ENCODE results near the gene CDHR3.
"Not testable (repeated sequence)": the region's sequence is repeated elsewhere in the genome, so short reads cannot be mapped to it uniquely, and the experiment has no call there.

Gene CDHR3

DNA sequence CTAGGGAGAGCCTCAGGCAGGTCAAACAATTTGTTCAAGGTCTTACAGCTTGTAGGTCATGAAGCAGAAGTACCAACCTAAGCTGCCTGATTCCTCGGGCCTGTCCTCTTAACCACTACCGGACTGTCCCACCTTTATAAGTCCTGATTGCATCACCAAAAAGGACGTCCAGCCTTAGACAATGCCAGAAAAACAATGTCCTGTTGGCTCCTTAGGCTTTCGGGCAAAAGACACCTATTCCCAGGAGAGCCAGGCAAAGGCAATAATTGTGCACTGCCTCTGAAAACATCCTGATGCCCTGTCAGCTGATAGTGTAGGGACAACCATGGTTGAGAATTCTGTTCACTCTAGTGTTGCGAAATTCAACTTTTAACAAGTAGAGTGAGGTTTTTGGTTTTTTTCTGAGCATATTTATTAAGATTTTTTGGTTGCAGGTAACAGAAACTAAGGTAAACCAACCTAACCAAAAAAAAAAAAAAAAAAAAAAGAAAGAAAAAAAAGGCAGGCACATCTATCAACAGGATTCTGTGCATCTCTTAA is 40.5 kb downstream of the CDHR3 start:
- no peak for DNase-seq

- DNase-seq = no peak
Observed at GRCh38 chr7:106006906-106007305, 43.8 kb downstream of the CDHR3 start.

DNA sequence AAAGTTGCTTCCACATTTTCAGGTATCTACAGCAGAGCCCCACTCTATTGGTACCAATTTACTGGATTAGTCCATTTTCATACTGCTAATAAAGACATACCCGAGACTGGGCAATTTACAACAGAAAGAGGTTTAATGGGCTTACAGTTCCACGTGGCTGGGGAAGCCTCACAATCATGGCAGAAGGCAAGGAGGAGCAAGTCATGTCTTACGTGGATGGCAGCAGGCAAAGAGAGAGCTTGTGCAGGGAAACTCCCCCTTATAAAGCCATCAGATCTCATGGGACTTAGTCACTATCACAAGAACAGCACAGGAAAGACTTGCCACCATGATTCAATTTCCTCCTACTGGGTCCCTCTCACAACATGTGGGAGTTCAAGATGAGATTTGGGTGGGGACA is 44.7 kb downstream of the CDHR3 start:
- DNase-seq = not testable (repeated sequence)

DNA sequence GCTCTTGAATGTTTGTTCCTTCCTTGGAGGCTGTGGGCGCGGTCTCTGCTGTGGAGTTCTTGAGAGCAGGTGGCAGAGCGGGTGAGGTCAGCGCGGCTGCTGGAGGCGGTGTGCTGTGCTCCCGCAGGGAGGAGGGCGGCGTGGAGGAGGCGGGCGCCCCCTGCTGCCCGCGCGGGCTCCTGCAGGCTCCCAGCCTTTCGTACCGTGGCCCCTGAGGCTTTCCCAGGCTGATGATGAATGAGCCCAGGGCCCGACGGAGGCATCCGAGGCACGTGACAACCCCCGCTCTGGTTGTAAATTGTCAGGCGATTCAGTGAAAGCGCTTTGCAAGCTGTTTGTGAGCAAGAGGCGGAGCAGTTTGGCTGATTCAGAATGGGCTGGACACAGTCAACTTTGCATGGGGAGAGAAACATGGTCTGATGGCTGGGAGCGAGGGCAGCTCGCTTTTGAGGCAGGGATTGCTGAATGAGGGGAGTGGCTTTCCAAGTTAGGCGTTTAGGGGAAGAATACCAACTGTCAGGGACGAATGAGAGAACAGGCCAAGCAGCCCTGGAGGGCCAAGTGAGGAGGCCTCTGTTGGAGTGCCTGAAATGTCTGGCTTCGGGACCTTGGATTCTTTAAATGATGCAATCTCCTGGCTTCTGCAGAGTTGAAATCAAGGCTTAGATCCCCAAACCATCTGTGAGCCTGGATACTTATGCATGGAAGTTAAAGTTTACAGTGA is 46.6 kb downstream of the CDHR3 start:
- DNase-seq = peak; percentile 78

DNA sequence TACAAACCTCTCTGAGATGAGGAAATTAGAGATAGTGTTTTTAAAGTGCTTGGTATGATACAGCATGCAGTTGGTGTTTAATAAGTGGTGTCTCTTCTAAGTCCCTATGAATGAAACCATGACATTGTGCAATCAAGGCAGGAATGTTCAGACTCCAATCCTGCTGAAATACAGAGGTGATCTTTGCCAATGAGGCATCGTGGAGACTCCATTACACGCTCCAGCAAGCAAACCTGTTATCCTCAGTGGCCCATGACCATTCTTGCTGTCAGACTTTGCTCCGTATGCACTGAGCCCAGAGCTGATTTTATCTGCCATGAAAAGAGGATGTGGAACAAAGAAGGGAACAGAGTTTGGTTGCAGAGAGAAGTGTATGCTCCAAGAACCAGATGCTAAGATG is 47.3 kb downstream of the CDHR3 start:
- DNase-seq = no peak

DNA sequence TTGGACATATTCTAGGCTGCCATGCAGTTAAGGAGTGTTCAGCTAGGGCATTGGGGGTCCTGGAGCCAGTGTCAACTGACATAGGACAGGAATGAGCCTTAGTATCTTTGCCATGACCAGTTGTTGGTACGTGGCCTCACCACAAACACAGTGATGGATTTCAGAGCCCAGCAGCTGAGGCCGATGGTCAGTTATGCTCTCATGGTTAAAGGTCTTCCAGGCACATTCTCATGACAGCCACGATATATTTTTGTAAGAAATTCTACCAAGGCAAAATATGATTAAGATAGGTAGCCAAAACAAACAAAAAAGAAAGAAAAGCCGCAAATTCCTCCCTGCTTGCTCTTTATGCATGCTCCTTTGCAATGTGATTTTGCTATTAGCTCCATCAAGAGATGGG is 47.8 kb downstream of the CDHR3 start:
- DNase-seq = no peak

DNA sequence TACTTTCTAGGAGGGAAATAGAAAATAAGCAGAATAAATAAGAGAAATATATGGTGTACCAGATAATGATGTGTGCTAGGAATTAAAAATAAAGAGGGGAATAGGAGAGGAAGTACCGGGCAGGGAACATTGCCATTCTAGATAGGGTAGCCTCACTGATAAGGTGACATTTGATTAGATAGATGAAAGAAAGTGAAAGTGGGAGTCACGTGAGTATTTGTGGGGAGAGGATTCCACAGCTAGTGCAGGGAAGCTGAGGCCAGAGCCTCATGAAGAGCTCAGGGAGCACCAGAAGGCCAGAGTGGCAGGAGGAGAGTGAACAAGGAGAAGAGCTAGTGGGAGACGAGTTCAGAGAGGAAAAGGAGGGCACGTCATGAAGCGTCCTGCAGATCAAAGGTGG is 49.1 kb downstream of the CDHR3 start:
- no peak for DNase-seq

DNA sequence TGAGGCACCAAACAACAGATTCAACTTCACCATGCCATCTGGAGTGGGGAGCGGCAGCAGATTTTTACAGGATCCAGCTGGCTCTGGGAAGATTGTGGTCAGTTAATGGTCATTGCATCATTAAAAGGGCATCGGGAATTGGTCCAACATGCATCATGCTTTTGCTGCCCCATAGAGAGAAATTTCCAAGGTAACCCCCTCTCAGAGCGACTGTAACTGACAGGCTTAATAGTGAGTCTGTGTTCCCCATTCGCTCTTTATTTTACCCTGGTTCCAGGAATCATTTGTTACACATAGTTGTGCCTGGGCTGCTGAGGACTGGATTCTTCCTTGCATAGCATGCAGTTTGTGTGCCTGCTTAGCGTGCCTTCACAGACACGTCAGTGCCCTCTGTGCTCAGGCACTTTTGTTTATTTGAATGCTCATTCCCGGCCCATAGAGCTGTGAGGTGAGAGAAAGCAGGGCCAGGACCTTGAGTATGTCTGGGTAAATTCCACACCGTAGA is 49.9 kb downstream of the CDHR3 start:
- DNase-seq = no peak

DNA sequence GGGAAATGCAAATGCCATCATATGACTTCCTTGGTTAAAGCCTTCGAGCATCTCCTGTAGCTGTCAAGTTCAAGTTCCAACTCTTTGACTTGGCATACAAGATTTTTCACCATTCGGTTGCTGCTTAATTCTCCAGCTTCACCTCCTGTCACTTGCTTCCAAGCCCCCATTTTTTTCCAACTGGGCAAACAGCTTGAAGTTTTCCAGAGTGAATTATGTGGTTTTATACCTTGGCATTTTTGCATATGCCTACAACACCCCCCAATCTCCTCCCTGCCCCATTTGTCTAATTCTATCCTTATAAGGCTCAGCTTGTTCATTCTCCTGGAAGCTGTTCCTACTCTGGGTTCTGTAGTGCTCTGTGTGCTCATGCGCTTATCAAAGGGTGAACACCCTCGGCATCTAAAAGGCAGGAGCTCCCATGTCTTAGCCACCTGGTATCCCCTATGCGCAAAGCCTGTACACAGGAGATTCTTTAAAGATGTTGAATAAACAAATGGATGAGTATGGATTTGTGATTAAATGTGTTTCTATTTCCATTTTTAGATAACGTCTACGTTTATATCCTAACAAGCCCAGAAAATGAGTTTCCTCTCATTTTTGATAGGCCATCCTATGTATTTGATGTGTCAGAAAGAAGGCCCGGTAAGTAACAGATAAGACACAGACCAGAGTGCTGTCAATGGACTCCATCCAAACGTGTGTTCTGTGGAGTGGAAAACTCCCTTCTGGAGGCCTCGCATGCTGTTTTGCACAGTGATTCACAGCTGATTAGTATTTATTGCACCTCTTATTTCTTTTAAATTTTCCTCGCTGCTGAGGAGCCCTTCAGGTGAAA is 52.5 kb downstream of the CDHR3 start:
- no peak for DNase-seq

DNA sequence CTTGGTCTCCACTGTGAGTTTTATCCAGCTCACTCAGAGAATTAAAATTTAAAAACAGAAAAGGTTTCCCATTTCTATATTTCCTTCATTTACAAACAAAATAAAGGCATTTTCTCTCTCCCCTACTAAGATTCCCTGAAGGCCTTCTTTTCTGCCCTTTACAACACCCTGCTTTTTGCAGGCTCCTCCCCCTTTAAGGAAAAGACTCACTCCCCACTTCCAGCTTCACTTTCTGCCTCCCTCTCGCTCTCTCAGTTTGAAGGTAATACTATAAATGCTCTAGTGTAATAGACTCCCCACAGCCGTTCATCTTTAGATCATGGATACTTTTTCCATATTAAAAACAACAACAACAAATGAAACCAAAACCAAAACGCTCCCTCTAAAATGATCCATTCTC is 53.3 kb downstream of the CDHR3 start:
- no peak for DNase-seq

GRCh38 chr7:106017657-106018056 is 54.6 kb downstream of the CDHR3 start:
- DNase-seq = no peak

DNA sequence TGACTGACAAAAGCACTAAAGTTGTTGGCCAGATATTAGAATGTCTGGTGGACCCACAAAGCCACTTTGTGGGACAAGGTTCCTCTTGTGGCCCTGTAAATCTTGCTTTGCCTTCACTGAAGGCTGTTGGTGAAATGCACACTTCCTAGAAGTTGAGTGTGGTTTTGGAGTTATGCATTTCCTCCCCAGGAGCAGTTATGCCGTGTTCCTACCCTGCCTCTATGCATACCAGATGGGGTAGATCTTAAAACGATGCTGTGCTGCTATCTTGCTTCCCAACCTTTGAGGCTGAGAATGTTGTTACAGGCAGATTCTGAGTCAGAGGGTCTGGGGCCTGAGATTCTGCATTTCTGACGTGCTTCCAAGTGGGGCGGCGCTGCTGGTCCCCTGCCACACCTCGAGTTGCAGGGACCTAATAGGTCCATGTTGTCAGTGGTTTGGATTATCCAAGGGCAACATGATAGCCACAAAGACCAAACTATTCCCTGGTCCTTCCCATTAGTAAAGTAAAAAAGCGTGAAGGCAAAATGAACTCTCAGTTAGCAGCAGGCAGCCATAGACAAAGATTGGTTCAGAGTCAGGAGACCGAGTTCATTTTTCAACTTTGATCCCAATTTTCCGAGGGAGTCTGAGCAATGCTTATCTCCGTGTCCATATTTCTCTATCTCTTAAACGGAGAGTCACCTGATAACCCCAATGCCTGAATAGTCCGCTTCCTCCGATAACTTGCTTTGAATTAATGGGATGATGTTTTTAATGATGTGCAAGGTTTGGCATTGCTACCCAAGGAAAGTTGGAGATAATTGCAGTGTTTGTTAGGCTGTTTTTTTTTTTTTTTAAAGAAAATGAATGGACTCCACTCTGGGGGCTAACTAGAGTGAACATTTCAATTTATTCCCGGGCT is 55.8 kb downstream of the CDHR3 start:
- DNase-seq = no peak

DNA sequence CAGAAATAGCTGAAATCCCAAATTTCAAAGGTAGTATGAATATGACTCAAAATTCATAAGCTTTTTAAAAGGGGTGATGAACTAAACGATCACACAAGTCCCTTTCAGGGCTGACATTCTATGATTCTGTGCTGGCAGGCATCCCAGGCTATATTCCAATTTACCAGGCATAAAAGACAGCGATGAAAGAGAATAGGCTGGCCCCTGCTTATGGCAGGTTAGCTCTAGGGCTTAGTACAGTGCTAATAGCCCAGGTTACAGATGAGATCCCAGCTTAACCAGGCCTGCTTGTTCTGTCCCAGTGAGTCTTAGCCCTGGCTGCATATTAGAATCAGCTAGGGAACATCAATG is 56.4 kb downstream of the CDHR3 start:
- no peak for DNase-seq

DNA sequence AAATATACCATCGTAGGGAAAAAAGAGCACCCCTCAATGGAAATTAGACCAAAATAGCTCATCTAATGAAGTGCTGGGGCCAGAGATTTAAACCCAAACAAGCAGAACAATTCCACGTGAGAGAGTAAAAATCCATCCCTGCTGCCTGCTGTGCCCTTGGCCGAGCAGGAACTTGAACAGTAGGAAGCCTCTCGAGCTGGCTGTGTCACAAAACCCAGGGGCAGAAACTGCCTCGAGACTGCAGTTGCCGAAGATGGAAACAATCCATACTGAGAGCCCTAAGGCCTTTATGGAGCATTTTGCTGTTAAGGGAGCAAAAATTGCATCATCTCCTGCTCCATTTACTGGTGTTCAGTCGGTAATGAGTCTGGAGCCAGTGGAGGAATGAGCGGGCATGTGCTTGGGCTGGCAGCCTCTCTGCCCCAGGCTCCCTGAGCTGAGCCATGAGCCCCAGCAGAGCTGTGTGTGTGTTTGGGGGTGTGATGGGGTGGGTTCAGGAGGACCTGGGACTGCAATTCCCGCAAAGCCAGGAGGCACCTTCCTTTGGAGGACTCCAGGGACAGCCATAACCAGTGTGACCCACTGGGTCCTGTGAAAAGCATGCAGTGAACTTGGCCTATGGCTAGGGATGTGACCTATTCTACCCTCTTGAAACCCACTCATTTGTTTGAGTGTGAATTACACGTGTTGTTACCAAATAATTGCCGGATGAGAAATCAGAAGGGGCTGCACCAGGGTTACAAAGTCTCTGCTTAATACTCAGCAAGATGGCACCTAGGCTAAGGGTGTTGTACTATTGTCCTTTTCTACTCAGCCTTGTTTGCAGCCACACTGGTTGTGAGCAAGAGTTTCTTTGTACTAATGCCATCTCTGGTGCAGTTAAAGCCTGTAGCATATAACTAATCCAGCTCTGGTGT is 58.3 kb downstream of the CDHR3 start:
- DNase-seq = no peak

DNA sequence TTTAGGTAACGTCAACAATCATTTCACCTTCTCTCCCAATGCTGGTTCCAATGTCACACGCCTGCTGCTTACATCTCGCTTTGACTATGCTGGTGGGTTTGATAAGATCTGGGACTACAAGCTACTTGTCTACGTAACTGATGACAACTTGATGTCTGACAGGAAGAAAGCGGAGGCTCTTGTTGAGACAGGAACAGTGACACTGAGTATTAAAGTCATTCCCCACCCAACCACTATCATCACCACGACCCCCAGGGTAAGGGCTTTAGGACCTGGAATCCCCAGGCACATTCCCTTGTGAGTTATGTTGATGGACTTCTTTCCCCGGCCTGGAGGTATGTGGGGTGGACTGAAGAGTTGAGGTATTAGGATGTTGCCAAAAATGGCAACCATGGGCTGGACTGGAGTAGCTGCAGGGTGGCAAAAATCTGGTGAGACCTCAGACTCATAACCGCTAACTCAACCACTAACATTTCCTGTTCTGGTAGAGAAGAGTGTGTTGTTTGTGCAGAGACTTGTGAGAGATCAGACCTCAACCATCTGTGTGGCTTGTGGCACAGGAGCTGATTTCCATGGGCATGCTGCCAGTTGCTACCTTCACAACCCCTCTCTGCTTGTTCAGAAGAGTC is 59.2 kb downstream of the CDHR3 start:
- peak; percentile 77 for DNase-seq

DNA sequence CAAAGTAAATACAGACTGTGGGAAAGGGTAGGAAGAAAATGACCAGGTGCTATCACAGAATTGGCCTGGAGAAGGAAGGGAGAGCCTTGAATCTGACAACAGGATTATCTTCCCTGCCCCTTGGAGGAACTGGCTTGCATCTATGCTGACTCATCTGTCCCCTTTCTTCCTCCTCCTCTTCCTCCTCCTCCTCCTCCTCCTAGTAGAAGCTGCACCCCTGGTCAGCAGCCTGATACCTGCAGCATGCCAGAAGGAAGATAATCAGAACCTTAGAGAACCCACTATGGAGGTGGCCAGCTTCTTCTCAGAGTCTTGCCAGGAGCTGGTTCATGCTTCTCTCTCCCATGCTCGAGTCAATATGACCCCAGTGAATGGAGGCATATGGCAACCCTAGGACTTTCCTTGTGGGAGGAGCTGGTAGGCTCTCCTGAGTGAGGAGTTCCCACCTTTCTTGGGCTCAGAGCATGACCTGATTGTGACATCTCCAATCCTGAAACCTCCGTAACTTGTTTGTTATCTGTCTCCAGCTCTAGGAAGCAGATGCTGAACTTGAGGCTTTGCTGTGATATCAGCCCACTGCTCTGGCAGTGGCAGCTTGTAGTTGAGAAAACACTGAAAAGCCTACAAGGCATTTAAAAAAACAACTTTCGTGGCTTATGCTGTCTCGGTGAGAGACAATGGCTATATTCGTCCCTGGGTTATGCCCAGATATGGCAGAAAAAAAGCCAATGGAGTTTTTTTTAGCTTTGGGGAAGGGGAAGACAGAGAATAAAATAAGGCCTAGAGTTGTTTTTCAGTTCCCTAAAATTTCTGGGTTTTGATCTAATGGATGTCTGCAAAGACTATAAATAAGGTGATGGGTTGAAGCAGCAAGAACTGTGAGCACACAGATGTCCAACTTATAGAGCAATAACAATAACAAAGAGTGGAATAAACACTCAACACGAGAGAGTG is 60.6 kb downstream of the CDHR3 start:
- DNase-seq = no peak

DNA sequence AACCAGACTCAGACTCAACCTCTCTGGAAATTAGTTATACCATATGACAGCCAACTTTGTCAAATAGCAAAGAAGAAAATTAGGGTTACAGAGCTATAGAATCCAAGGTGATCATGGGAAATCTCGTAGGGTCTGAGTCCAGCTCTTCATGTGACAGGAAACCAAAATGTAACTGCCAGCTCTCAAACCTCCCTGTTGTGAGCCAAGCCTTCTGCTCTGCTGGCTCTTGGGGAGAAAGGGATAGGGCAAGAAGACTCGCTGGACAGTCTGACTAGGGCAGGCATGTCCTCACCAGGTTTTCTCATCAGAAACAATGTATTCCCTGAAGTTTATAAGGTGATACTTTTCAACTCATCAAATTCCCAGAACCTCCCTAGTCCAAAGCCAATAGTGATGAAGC is 63.0 kb downstream of the CDHR3 start:
- no peak for DNase-seq

DNA sequence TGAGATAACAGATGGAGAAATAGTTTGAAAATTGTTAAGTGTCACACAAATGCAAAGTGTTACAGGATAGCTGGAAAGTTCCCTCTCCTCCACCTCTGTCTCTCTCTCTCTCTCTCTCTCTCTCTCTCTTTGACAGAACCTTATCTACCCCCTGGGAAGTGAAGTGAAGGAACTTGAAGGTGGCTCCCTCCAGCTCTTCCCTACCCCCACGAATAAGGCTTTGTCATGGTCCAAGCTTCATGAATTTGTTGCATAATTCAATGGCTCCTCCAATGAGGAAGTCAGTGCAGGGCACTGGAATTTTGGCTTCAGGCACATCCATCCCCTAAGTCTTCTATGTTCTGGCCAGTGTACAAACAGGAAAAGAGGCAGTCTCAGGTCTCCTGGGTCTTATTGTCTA is 66.4 kb downstream of the CDHR3 start:
- DNase-seq = no peak

- DNase-seq = no peak
Observed at GRCh38 chr7:106029941-106030340, 66.9 kb downstream of the CDHR3 start.

Measured in activated CD4-positive, alpha-beta T cell treated with anti-CD3 and anti-CD28 coated beads, Interleukin-2, amount 50 U/mL, for 1 hour (primary cell).